ENCODE data around the gene PHTF2.

GRCh38 chr7:77935652-77936348, 137.2 kb downstream of the PHTF2 start:
- TF ChIP-seq POLR2A (IDR thresholded peaks at IDR 0.05; ENCODE audit: low read depth, low read length) (no peak), PAX5 (IDR thresholded peaks at IDR 0.05; ENCODE audit: insufficient read depth, low read length, severe bottlenecking) (no peak), POLR2AphosphoS5 (IDR thresholded peaks at IDR 0.05; ENCODE audit: low read depth, low read length) (no peak), TAF1 (IDR thresholded peaks at IDR 0.05; ENCODE audit: low read depth, low read length) (no peak), SPI1 (IDR thresholded peaks at IDR 0.05; ENCODE audit: low read depth, low read length) (peak; percentile 88)

Measured in GM12891 (cell line).